Peyer's patch (tissue), 4 donors: ENCODE results near the gene NOP53. TPM values are rescaled to one million over a fixed set of nuclear protein-coding genes. Genes with fewer than 3 reads are reported as not detected.
A peak's percentile ranks its signal among the peaks of the same experiment; 100 is the strongest.

Experiments used
- DNase-seq, 3 donors: peaks; one replicate each; pipeline ENCODE4 v3.0.0-alpha.2; 2017 to 2019
- H3K27ac ChIP-seq, 4 donors: fragments of 200-600 bp; sonication (generic); one replicate each; pipeline ENCODE4 v1.5.1; 2016 to 2019
- H3K27me3 ChIP-seq, 2 donors: fragments of 200-600 bp; sonication (generic); one replicate each; pipeline ENCODE4 v1.5.1; 2019
- H3K36me3 ChIP-seq, 3 donors: fragments of 200-600 bp; sonication (generic); one replicate each; pipeline ENCODE4 v1.5.1; 2016 to 2019
- H3K4me1 ChIP-seq, 4 donors: fragments of 200-600 bp; sonication (generic); one replicate each; pipeline ENCODE4 v1.5.1; 2016 to 2019
- H3K4me3 ChIP-seq, 4 donors: fragments of 200-600 bp; sonication (generic); 1 replicate in 3 of 4; 2 replicates in 1 of 4; pipeline ENCODE4 v1.5.1; 2016 to 2019; ENCODE audit warnings: mild to moderate bottlenecking in 1 of 4
- H3K9me3 ChIP-seq, 4 donors: fragments of 200-600 bp; sonication (generic); one replicate each; pipeline ENCODE4 v1.5.1; 2016 to 2019; ENCODE audit warnings: mild to moderate bottlenecking in 1 of 4
- CTCF ChIP-seq, 6 experiments: fragments of 450-650 bp in 4 of 6; fragments of 200-600 bp in 2 of 6; sonication (generic) in 1 of 6; IDR thresholded peaks; one replicate each; pipeline ENCODE4 v1.5.1; 2017 to 2019; ENCODE audit warnings: antibody characterized with exemption in 6 of 6, mild to moderate bottlenecking in 3 of 6, moderate library complexity in 1 of 6
- POLR2A ChIP-seq, 2 donors: fragments of 450-650 bp; IDR thresholded peaks; one replicate each; pipeline ENCODE4 v1.5.1; 2017; ENCODE audit warnings: antibody characterized with exemption in 2 of 2, mild to moderate bottlenecking in 2 of 2, moderate library complexity in 2 of 2
- total RNA-seq, 4 donors: library from RNA; depleted of rRNA; stranded (reverse); fragments of >200 nt; gene quantifications; one replicate each; pipeline ENCODE4 v1.1.0, GENCODE V29; 2016

Gene NOP53
- total RNA-seq, 4 donors from 2014 or later = 86.2 to 179 (median 159) TPM

- TF ChIP-seq POLR2A (IDR thresholded peaks at IDR 0.05) (no peak), CTCF (IDR thresholded peaks at IDR 0.05) (no peak)
- Histone ChIP-seq H3K27ac (no peak overlapping the region), H3K36me3 (peaks cover 0 to 70% (median 0%) of the 10 kb centered on the region in 3 donors), H3K27me3 (no peaks in the 10 kb centered on the region), H3K4me1 (peaks cover 0 to 14% (median 3%) of the 10 kb centered on the region in 4 donors), H3K4me3 (no peak overlapping the region), H3K9me3 (no peaks in the 10 kb centered on the region)
- DNase-seq = no peak
These were observed 10.6 kb downstream of the NOP53 start for GRCh38 chr19:47755762-47756626.

GRCh38 chr19:47756627-47756929, 11.2 kb downstream of the NOP53 start:
- H3K27ac ChIP-seq = peak overlapping the region in 3 of 4 donors; percentile 61 to 91 (median 74)
- no peak for TF ChIP-seq CTCF (IDR thresholded peaks at IDR 0.05)
- TF ChIP-seq POLR2A (IDR thresholded peaks at IDR 0.05) = no peak

GRCh38 chr19:47756953-47757608, 11.7 kb downstream of the NOP53 start:
- Histone ChIP-seq H3K27ac (peak overlapping the region in 3 of 4 donors; percentile 61 to 91 (median 74)), H3K36me3 (peaks cover 0 to 59% (median 0%) of the 10 kb centered on the region in 3 donors), H3K9me3 (no peaks in the 10 kb centered on the region), H3K4me1 (peaks cover 0 to 14% (median 3%) of the 10 kb centered on the region in 4 donors), H3K27me3 (no peaks in the 10 kb centered on the region), H3K4me3 (no peak overlapping the region)
- TF ChIP-seq CTCF (IDR thresholded peaks at IDR 0.05) = peak in 2 of 6 experiments; percentile 2 to 9
- no peak for TF ChIP-seq POLR2A (IDR thresholded peaks at IDR 0.05)
- DNase-seq = peak in 1 of 3 donors; percentile 75

More at GRCh38 chr19:47756627-47756929, 11.2 kb downstream of the NOP53 start:
- Histone ChIP-seq H3K9me3 (no peaks in the 10 kb centered on the region), H3K4me3 (no peak overlapping the region), H3K4me1 (peaks cover 0 to 14% (median 3%) of the 10 kb centered on the region in 4 donors), H3K36me3 (peaks cover 0 to 64% (median 0%) of the 10 kb centered on the region in 3 donors), H3K27me3 (no peaks in the 10 kb centered on the region)
- no peak for DNase-seq

- no peaks in the 10 kb centered on the region for H3K27me3 ChIP-seq
- peak in 1 of 3 donors; percentile 77 for DNase-seq
- TF ChIP-seq POLR2A (IDR thresholded peaks at IDR 0.05) = no peak
- TF ChIP-seq CTCF (IDR thresholded peaks at IDR 0.05) = no peak
- no peaks in the 10 kb centered on the region for H3K9me3 ChIP-seq
- no peak overlapping the region for H3K4me3 ChIP-seq
- H3K27ac ChIP-seq = peak overlapping the region in 3 of 4 donors; percentile 61 to 91 (median 74)
- H3K4me1 ChIP-seq = peaks cover 0 to 14% (median 3%) of the 10 kb centered on the region in 4 donors
- peaks cover 0 to 52% (median 0%) of the 10 kb centered on the region in 3 donors for H3K36me3 ChIP-seq
These were observed 12.5 kb downstream of the NOP53 start for GRCh38 chr19:47757617-47758442.

- Histone ChIP-seq H3K27ac (peak overlapping the region in 3 of 4 donors; percentile 61 to 91 (median 74)), H3K9me3 (no peaks in the 10 kb centered on the region), H3K4me3 (no peak overlapping the region), H3K36me3 (peaks cover 0 to 46% (median 0%) of the 10 kb centered on the region in 3 donors), H3K4me1 (peaks cover 0 to 14% (median 3%) of the 10 kb centered on the region in 4 donors), H3K27me3 (no peaks in the 10 kb centered on the region)
- no peak for DNase-seq
- TF ChIP-seq POLR2A (IDR thresholded peaks at IDR 0.05) (no peak), CTCF (IDR thresholded peaks at IDR 0.05) (no peak)
These were observed 13.1 kb downstream of the NOP53 start for GRCh38 chr19:47758443-47758804.
